ENCODE data around the gene LRP1.

DNA sequence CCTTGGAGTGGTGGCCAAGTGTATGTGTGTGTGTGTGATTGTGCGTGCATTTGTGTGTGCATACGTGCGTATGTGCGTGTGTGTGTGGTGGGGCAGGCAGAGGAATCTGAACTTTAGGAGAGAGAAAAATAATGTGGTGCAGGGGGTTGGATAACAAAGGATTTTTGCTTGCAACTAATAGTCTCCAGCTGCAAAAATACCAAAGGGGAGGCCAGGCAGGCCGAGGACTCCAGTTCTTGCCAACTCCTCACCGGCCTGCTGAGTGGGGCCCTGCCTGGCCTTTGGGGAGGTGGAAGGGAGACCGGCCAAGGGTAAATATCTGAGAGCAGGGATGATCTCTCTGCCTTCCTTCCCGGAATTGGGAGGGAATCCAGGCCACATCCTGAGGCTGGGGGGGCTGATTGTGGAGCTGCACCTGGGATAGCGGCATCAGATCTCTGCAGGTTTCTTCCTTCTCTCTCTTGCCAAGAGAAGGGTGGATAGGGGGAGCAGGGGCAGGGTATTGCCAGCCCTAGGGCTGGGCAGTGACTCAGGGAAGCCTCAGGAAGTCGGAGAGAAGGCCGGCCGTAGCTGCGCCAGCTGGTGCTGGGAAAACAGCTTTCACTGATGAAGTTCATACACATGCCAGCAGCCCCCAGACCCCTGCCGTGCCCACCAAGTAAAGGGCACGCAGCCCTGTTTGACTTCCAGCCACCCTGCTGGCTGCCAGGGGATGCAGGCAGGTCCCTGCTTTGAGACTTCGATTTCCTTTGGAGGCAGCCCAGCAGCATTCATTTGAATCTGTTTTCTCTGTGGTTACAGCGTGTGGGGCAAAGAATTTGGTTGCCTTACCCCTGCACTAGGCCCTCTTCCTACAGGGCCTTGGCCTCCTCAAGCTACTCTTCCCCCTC lies 23.7 kb downstream of the LRP1 start:
- no peak for TF ChIP-seq ZNF274 (IDR thresholded peaks at IDR 0.05; ENCODE audit: low read depth, low read length)
- no peak for TF ChIP-seq YY1 (IDR thresholded peaks at IDR 0.05; ENCODE audit: insufficient read depth, insufficient read length)

All from NT2/D1 (cell line).